Measurements from ENCODE around the gene MERTK.

DNA sequence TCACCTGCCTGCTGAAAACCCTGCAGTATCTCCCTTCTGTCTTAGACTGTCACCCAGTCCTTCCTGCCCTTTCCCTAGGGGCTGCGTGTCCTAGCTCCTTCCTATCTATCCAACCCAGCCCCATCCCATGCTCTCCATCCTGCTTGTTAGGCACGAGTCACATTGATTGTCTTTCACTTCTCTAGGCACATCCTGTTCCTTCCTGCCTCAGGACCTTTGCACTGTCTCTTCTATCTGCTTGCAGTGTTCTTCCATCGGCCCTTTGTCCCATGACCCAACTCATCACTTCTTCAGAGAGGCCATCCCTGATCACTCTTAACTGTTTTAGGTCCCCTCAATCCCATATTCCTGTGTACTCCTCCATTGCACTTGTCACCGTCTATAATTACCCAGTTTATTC lies 50.4 kb downstream of the MERTK start:
- TF ChIP-seq, protein P1, sequence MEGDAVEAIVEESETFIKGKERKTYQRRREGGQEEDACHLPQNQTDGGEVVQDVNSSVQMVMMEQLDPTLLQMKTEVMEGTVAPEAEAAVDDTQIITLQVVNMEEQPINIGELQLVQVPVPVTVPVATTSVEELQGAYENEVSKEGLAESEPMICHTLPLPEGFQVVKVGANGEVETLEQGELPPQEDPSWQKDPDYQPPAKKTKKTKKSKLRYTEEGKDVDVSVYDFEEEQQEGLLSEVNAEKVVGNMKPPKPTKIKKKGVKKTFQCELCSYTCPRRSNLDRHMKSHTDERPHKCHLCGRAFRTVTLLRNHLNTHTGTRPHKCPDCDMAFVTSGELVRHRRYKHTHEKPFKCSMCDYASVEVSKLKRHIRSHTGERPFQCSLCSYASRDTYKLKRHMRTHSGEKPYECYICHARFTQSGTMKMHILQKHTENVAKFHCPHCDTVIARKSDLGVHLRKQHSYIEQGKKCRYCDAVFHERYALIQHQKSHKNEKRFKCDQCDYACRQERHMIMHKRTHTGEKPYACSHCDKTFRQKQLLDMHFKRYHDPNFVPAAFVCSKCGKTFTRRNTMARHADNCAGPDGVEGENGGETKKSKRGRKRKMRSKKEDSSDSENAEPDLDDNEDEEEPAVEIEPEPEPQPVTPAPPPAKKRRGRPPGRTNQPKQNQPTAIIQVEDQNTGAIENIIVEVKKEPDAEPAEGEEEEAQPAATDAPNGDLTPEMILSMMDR (IDR thresholded peaks at IDR 0.05), result no peak
- TF ChIP-seq POLR2AphosphoS5 (IDR thresholded peaks at IDR 0.05; ENCODE audit: low read depth, low read length), result no peak
